ENCODE measurements around the gene LRP10.

LRP10 gene

GRCh38 chr14:22837114-22837749, 34.3 kb upstream of the LRP10 start:
- peak overlapping the region; percentile 74 for H3K9ac ChIP-seq (ENCODE audit: low read length)
- H3K4me1 ChIP-seq (ENCODE audit: control insufficient read depth, insufficient read depth, low read length): peaks cover 27% of the 10 kb centered on the region
- peak overlapping the region; percentile 68 for H3K4me3 ChIP-seq (ENCODE audit: low read depth, low read length)
- no peaks in the 10 kb centered on the region for H3K27me3 ChIP-seq (ENCODE audit: control insufficient read depth, insufficient read depth, low read length)
- H3K36me3 ChIP-seq (ENCODE audit: control insufficient read depth, insufficient read depth, low read length): peaks cover 39% of the 10 kb centered on the region
- H3K9me3 ChIP-seq (ENCODE audit: control insufficient read depth, insufficient read depth, low read depth, low read length): no peaks in the 10 kb centered on the region
- peak overlapping the region; percentile 52; the same call in 1 of the 2 replicates for H3K27ac ChIP-seq (ENCODE audit: low read depth, low read length)

DNA sequence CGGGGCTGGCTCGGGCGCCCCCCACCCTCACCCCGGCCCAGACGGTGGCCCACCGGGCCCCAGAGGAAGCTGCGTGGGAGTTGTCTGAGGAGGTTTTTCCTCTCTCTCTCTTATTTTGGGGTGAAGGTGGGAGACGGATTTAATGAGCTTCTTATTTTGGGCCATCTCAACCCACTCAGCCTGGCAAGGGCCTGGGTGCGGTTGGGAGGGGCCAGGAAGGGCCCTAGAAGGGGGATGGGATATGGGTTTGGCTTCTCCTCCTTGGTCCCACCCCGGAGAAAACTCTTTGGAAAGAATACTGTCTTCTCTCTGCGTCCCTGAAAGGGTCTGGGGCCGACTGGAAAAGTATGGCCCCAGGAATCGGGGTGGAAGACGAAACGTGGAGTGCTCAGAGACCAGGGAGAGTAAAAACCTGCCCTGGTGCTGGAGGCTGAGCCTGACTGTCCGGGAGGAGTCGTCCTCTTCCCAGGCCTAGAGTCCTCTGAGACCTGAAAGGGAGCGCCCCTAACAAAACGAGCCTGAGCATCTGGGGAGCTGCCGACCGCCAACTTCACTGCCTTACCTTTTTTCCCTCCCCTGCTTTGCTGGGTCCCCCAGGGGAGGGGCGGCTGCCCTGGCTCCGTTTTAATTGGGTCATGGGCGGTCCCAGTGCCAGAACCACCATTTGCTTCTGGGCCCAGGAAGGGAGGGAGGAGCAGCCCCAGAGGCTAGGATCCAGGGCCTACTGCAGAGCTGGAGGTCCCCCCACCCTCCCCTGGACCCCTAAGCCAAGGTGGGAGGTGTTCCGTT, 33.6 kb upstream of the LRP10 start:
- Histone ChIP-seq H3K9ac (ENCODE audit: low read length) (peak overlapping the region; percentile 74), H3K27me3 (ENCODE audit: control insufficient read depth, insufficient read depth, low read length) (no peaks in the 10 kb centered on the region), H3K27ac (ENCODE audit: low read depth, low read length) (peak overlapping the region; percentile 52; the same call in 1 of the 2 replicates), H3K9me3 (ENCODE audit: control insufficient read depth, insufficient read depth, low read depth, low read length) (no peaks in the 10 kb centered on the region), H3K36me3 (ENCODE audit: control insufficient read depth, insufficient read depth, low read length) (peaks cover 46% of the 10 kb centered on the region), H3K4me1 (ENCODE audit: control insufficient read depth, insufficient read depth, low read length) (peaks cover 27% of the 10 kb centered on the region), H3K4me3 (ENCODE audit: low read depth, low read length) (peak overlapping the region; percentile 68)

DNA sequence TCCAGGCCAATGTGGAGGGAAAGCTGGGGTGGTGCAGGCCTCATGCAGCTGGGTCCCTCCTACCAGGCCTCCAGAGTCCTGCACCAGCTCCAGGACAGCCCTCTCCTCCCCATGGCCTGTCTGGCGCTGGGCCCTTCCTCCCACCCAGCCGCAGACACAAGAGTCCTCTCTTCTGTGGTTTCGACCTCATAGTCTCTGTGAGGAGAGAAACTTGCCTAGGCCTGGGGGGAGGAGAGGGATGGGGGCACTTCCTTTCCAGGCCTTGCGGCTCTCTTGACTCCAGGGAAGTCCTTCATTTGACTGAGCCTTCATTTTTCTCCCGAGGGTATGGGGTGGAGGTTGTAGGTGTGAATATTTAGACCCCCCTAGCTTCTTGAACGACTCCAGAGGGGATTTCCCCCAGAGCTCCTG, 32.9 kb upstream of the LRP10 start:
- Histone ChIP-seq H3K4me1 (ENCODE audit: control insufficient read depth, insufficient read depth, low read length) (peaks cover 27% of the 10 kb centered on the region), H3K9me3 (ENCODE audit: control insufficient read depth, insufficient read depth, low read depth, low read length) (no peaks in the 10 kb centered on the region), H3K27me3 (ENCODE audit: control insufficient read depth, insufficient read depth, low read length) (no peaks in the 10 kb centered on the region), H3K4me3 (ENCODE audit: low read depth, low read length) (peak overlapping the region; percentile 68), H3K36me3 (ENCODE audit: control insufficient read depth, insufficient read depth, low read length) (peaks cover 47% of the 10 kb centered on the region), H3K27ac (ENCODE audit: low read depth, low read length) (peak overlapping the region; percentile 52; the same call in 1 of the 2 replicates), H3K9ac (ENCODE audit: low read length) (peak overlapping the region; percentile 74)

GRCh38 chr14:22839159-22839779, 32.3 kb upstream of the LRP10 start:
- Histone ChIP-seq H3K4me1 (ENCODE audit: control insufficient read depth, insufficient read depth, low read length) (peaks cover 27% of the 10 kb centered on the region), H3K36me3 (ENCODE audit: control insufficient read depth, insufficient read depth, low read length) (peaks cover 45% of the 10 kb centered on the region), H3K4me3 (ENCODE audit: low read depth, low read length) (peak overlapping the region; percentile 68; the same call in 1 of the 2 replicates)

GRCh38 chr14:22841311-22841710, 30.2 kb upstream of the LRP10 start:
- Histone ChIP-seq H3K27me3 (ENCODE audit: control insufficient read depth, insufficient read depth, low read length) (no peaks in the 10 kb centered on the region), H3K9ac (ENCODE audit: low read length) (no peak overlapping the region), H3K4me1 (ENCODE audit: control insufficient read depth, insufficient read depth, low read length) (peaks cover 18% of the 10 kb centered on the region), H3K36me3 (ENCODE audit: control insufficient read depth, insufficient read depth, low read length) (peaks cover 55% of the 10 kb centered on the region), H3K9me3 (ENCODE audit: control insufficient read depth, insufficient read depth, low read depth, low read length) (no peaks in the 10 kb centered on the region), H3K4me3 (ENCODE audit: low read depth, low read length) (no peak overlapping the region), H3K27ac (ENCODE audit: low read depth, low read length) (no peak overlapping the region)

More at GRCh38 chr14:22839159-22839779, 32.3 kb upstream of the LRP10 start:
- peak overlapping the region; percentile 5; the same call in 1 of the 2 replicates for H3K27ac ChIP-seq (ENCODE audit: low read depth, low read length)
- H3K9ac ChIP-seq (ENCODE audit: low read length): peak overlapping the region; percentile 74
- no peaks in the 10 kb centered on the region for H3K9me3 ChIP-seq (ENCODE audit: control insufficient read depth, insufficient read depth, low read depth, low read length)
- no peaks in the 10 kb centered on the region for H3K27me3 ChIP-seq (ENCODE audit: control insufficient read depth, insufficient read depth, low read length)

DNA sequence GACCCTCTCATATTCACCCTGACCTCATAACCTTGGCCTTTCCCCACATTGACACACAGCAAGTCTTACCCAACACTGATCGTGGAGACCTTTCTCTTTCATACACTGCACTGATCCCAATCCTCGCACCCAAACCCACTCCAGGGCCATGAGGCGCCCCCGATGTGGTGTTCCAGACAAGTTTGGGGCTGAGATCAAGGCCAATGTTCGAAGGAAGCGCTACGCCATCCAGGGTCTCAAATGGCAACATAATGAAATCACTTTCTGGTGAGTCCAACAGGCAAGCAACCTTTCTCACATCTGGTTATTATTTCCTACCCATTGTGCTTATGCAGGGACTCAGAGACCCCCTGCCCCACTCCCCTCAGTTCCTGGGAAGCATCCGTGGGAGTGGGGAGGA, 29.8 kb upstream of the LRP10 start:
- Histone ChIP-seq H3K9me3 (ENCODE audit: control insufficient read depth, insufficient read depth, low read depth, low read length) (no peaks in the 10 kb centered on the region), H3K36me3 (ENCODE audit: control insufficient read depth, insufficient read depth, low read length) (peaks cover 59% of the 10 kb centered on the region), H3K27ac (ENCODE audit: low read depth, low read length) (no peak overlapping the region), H3K4me3 (ENCODE audit: low read depth, low read length) (no peak overlapping the region), H3K9ac (ENCODE audit: low read length) (no peak overlapping the region), H3K27me3 (ENCODE audit: control insufficient read depth, insufficient read depth, low read length) (no peaks in the 10 kb centered on the region), H3K4me1 (ENCODE audit: control insufficient read depth, insufficient read depth, low read length) (peaks cover 18% of the 10 kb centered on the region)

GRCh38 chr14:22842211-22843122, 29.1 kb upstream of the LRP10 start:
- Histone ChIP-seq H3K4me3 (ENCODE audit: low read depth, low read length) (no peak overlapping the region), H3K4me1 (ENCODE audit: control insufficient read depth, insufficient read depth, low read length) (peaks cover 18% of the 10 kb centered on the region), H3K9ac (ENCODE audit: low read length) (no peak overlapping the region), H3K36me3 (ENCODE audit: control insufficient read depth, insufficient read depth, low read length) (peaks cover 59% of the 10 kb centered on the region), H3K9me3 (ENCODE audit: control insufficient read depth, insufficient read depth, low read depth, low read length) (no peaks in the 10 kb centered on the region), H3K27me3 (ENCODE audit: control insufficient read depth, insufficient read depth, low read length) (no peaks in the 10 kb centered on the region), H3K27ac (ENCODE audit: low read depth, low read length) (no peak overlapping the region)

GRCh38 chr14:22843123-22843925, 28.2 kb upstream of the LRP10 start:
- Histone ChIP-seq H3K9ac (ENCODE audit: low read length) (no peak overlapping the region), H3K4me1 (ENCODE audit: control insufficient read depth, insufficient read depth, low read length) (peaks cover 20% of the 10 kb centered on the region), H3K9me3 (ENCODE audit: control insufficient read depth, insufficient read depth, low read depth, low read length) (no peaks in the 10 kb centered on the region), H3K27me3 (ENCODE audit: control insufficient read depth, insufficient read depth, low read length) (no peaks in the 10 kb centered on the region), H3K4me3 (ENCODE audit: low read depth, low read length) (no peak overlapping the region), H3K36me3 (ENCODE audit: control insufficient read depth, insufficient read depth, low read length) (peaks cover 59% of the 10 kb centered on the region), H3K27ac (ENCODE audit: low read depth, low read length) (no peak overlapping the region)

- Histone ChIP-seq H3K9me3 (ENCODE audit: control insufficient read depth, insufficient read depth, low read depth, low read length) (no peaks in the 10 kb centered on the region), H3K9ac (ENCODE audit: low read length) (no peak overlapping the region), H3K4me3 (ENCODE audit: low read depth, low read length) (no peak overlapping the region), H3K4me1 (ENCODE audit: control insufficient read depth, insufficient read depth, low read length) (peaks cover 20% of the 10 kb centered on the region), H3K27ac (ENCODE audit: low read depth, low read length) (no peak overlapping the region), H3K27me3 (ENCODE audit: control insufficient read depth, insufficient read depth, low read length) (no peaks in the 10 kb centered on the region), H3K36me3 (ENCODE audit: control insufficient read depth, insufficient read depth, low read length) (peaks cover 59% of the 10 kb centered on the region)
Measured at GRCh38 chr14:22844221-22845102, 27.1 kb upstream of the LRP10 start.
